ENCODE results near the gene INF2. TPM values are rescaled to one million over a fixed set of nuclear protein-coding genes. Genes with fewer than 3 reads are reported as not detected.
A peak's percentile ranks its signal among the peaks of the same experiment; 100 is the strongest.

The INF2 gene
- total and polyA plus RNA-seq, 12 donors = 22.5 to 73.8 (median 28.4) TPM

- H3K27me3 ChIP-seq = no peaks in the 10 kb centered on the region
- no peak for TF ChIP-seq CTCF (IDR thresholded peaks at IDR 0.05)
- no peak overlapping the region for H3K27ac ChIP-seq
- no peak for ATAC-seq
- peaks cover 4 to 87% (median 50%) of the 10 kb centered on the region in 9 donors for H3K36me3 ChIP-seq
- H3K4me1 ChIP-seq = peaks cover 0 to 27% (median 15%) of the 10 kb centered on the region in 9 donors
- no peaks in the 10 kb centered on the region for H3K9me3 ChIP-seq
- WGBS, 2 donors = 89 to 94% methylated on average over 12 of the region's 12 CpGs
- no peak for DNase-seq
- H3K4me3 ChIP-seq = no peak overlapping the region
- intact Hi-C loops (cut with DNase I) = no loop called here
These were observed 26.5 kb downstream of the INF2 start for GRCh38 chr14:104715871-104716270.

DNA sequence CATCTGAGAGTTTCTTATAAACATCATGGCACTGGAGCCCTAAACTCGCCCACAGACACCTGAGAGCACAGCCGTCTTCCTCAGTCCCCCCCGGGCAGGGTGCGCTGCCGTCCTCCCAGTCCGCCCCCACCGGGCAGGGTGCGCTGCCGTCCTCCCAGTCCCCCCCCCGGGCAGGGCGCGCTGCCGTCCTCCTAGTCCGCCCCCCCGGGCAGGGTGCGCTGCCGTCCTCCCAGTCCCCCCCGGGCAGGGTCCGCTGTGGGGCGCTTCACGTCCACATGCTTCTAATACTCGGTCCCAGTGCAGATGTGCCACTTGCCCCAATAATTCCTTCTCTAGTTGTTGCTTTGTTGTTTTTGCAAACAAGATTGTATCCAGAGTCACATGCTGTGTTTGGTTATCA lies 27.7 kb downstream of the INF2 start:
- H3K27me3 ChIP-seq = no peaks in the 10 kb centered on the region
- H3K9me3 ChIP-seq = no peaks in the 10 kb centered on the region
- ATAC-seq (no peak), DNase-seq (no peak)
- peaks cover 7 to 36% (median 23%) of the 10 kb centered on the region in 9 donors for H3K4me1 ChIP-seq
- intact Hi-C loops (cut with DNase I) = no loop called here
- TF ChIP-seq CTCF (IDR thresholded peaks at IDR 0.05) = no peak
- H3K36me3 ChIP-seq = peaks cover 0 to 75% (median 37%) of the 10 kb centered on the region in 9 donors
- H3K27ac ChIP-seq = peak overlapping the region in 2 of 10 donors; percentile 52 to 69
- no peak overlapping the region for H3K4me3 ChIP-seq
- WGBS, 2 donors = 86 to 88% methylated on average over 22 of the region's 22 CpGs

GRCh38 chr14:104717646-104718045 lies 28.2 kb downstream of the INF2 start:
- no peak for DNase-seq
- intact Hi-C loops (cut with DNase I) = no loop called here
- Histone ChIP-seq H3K4me3 (no peak overlapping the region), H3K27ac (peak overlapping the region in 5 of 10 donors; percentile 1 to 69 (median 52)), H3K9me3 (no peaks in the 10 kb centered on the region), H3K4me1 (peaks cover 9 to 41% (median 28%) of the 10 kb centered on the region in 9 donors), H3K36me3 (peaks cover 0 to 69% (median 32%) of the 10 kb centered on the region in 9 donors), H3K27me3 (no peaks in the 10 kb centered on the region)
- peak in 5 of 8 donors; percentile 1 to 29 (median 15) for ATAC-seq
- 52 to 55% methylated on average over 20 of the region's 20 CpGs for WGBS, 2 donors
- TF ChIP-seq CTCF (IDR thresholded peaks at IDR 0.05) = no peak

- Histone ChIP-seq H3K4me1 (peaks cover 13 to 46% (median 31%) of the 10 kb centered on the region in 9 donors), H3K27me3 (no peaks in the 10 kb centered on the region), H3K4me3 (no peak overlapping the region), H3K36me3 (peaks cover 0 to 64% (median 27%) of the 10 kb centered on the region in 9 donors), H3K27ac (peak overlapping the region in 7 of 10 donors; percentile 16 to 69 (median 52)), H3K9me3 (no peaks in the 10 kb centered on the region)
- DNase-seq (no peak), ATAC-seq (no peak)
- TF ChIP-seq CTCF (IDR thresholded peaks at IDR 0.05) = no peak
- 80 to 86% methylated on average over 10 of the region's 10 CpGs for WGBS, 2 donors
- intact Hi-C loops (cut with DNase I) = no loop called here
These were observed 28.7 kb downstream of the INF2 start for GRCh38 chr14:104718147-104718546.
